ENCODE results near the gene MYORG.

Gene MYORG

DNA sequence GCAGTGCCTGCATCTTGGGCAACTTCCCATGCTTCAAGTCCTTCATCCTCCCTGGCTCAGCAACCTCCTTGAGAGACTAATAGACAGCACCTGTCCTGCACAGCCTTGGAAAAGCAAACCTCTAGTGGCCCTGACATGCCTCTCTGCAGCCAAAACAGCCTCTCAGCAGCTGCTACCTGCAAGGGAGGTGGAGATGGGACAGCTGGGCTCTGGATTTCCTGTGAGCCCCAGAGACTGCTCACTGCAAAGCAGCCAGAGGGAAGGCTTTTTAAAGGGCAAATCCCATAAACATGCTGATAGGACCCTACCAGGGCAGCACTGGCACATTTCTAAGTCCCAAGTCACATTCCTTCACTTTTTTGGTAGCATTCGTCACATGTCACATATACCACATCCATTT lies 31.5 kb upstream of the MYORG start:
- no peak overlapping the region for H3K4me3 ChIP-seq (replicated peaks; ENCODE audit: low read depth, low read length)
- DNase-seq (ENCODE audit: low read depth): no peak
- TF ChIP-seq, protein P1, sequence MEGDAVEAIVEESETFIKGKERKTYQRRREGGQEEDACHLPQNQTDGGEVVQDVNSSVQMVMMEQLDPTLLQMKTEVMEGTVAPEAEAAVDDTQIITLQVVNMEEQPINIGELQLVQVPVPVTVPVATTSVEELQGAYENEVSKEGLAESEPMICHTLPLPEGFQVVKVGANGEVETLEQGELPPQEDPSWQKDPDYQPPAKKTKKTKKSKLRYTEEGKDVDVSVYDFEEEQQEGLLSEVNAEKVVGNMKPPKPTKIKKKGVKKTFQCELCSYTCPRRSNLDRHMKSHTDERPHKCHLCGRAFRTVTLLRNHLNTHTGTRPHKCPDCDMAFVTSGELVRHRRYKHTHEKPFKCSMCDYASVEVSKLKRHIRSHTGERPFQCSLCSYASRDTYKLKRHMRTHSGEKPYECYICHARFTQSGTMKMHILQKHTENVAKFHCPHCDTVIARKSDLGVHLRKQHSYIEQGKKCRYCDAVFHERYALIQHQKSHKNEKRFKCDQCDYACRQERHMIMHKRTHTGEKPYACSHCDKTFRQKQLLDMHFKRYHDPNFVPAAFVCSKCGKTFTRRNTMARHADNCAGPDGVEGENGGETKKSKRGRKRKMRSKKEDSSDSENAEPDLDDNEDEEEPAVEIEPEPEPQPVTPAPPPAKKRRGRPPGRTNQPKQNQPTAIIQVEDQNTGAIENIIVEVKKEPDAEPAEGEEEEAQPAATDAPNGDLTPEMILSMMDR (IDR thresholded peaks at IDR 0.05; ENCODE audit: low read length, missing control alignments): no peak

DNA sequence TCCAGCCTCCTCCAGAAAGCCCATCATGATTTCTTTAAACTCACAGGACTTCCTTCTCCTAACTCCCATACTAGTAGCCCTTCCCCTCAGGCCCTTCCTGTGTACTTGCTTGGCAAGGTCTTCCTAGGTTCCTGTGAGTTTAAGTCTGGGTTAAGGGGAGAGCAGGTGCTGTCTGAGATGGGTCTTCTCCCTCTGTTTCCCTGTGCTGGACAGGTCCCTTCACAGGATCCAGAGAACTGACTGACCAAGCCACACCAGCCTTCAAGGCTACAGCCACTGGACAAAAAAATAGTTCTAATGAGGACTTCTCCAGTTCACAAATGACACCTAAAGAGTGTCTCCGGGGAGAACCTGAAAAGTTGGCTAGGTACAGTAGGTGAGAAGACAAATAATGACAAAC lies 29.5 kb upstream of the MYORG start:
- H3K4me3 ChIP-seq (replicated peaks; ENCODE audit: low read depth, low read length): no peak overlapping the region
- DNase-seq (ENCODE audit: low read depth): no peak
- TF ChIP-seq, protein P1 (IDR thresholded peaks at IDR 0.05; ENCODE audit: low read length, missing control alignments): no peak

- peak; percentile 22 for DNase-seq (ENCODE audit: low read depth)
- TF ChIP-seq, protein P1 (IDR thresholded peaks at IDR 0.05; ENCODE audit: low read length, missing control alignments): no peak
- no peak overlapping the region for H3K4me3 ChIP-seq (replicated peaks; ENCODE audit: low read depth, low read length)
These were observed 29.0 kb upstream of the MYORG start for GRCh38 chr9:34405719-34406118.

DNA sequence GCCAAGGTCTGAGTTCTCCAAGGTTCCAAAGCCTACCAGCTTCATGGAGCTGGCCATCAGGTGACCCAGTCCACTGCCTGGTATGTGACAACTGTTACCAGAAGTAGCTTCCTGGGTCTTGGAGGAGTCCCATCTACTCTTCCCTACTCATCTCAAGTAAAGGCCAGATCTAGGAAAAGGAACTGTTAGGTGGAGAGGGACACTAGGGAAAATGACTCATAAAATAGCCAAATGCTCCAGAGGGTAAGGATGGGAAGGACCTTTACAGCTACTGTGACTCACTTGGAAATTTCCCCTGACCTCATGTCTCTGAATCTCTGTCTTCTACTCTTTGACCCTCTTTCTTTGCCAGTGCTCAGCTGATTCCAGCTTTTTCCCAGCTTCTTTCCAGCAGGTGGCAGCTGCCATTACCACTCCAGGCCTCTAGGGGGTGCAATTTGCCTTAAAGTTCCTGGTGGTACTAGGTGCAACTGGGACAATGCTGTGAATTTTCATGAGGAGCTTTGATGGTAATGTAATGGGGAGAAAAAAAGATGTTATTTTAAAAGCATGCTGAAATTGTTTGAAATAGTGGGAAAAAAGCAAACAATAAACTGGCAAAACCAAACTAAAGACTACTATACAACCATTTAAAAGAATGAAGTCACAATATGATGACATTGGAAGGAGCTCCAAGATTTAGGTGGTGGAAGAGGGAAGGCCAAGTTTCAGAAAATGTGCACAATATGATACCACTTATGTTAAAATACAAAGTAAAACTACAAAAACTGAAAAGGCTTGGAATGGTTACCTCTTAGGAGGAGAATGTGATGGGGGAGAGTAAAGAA lies 27.1 kb upstream of the MYORG start:
- peak; percentile 73 for DNase-seq (ENCODE audit: low read depth)
- TF ChIP-seq, protein P1 (IDR thresholded peaks at IDR 0.05; ENCODE audit: low read length, missing control alignments): peak; percentile 100
- H3K4me3 ChIP-seq (replicated peaks; ENCODE audit: low read depth, low read length): no peak overlapping the region

GRCh38 chr9:34400686-34401602 lies 24.2 kb upstream of the MYORG start:
- no peak overlapping the region for H3K4me3 ChIP-seq (replicated peaks; ENCODE audit: low read depth, low read length)
- TF ChIP-seq, protein P1 (IDR thresholded peaks at IDR 0.05; ENCODE audit: low read length, missing control alignments): no peak
- no peak for DNase-seq (ENCODE audit: low read depth)

DNA sequence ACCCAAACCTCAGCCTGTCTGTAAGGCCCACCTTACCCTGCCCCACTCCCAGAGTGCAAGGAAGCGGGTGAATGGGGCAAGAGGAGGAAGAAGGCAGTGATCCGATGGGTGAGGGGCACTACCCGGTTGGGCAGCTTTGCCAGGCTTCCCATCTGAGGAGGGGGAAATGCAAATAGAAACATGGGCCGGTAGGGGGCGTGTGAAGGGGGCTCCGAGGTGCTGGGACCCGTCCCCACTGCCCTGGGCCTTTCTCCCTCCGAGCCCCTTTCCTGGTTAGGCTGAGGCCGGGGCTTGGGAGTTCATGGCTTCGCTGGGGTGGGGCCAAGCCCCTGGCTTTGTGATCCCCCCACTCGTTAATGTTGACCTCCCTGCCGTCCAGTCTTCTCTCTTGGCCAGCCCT lies 23.6 kb upstream of the MYORG start:
- no peak for DNase-seq (ENCODE audit: low read depth)
- no peak overlapping the region for H3K4me3 ChIP-seq (replicated peaks; ENCODE audit: low read depth, low read length)

More for the DNA sequence above, 23.6 kb upstream of the MYORG start:
- TF ChIP-seq, protein P1 (IDR thresholded peaks at IDR 0.05; ENCODE audit: low read length, missing control alignments): no peak

Data from fibroblast of pulmonary artery (primary cell).